GM12878 (cell line): ENCODE data around the gene DDX19B. TPM values are rescaled to one million over a fixed set of nuclear protein-coding genes. Genes with fewer than 3 reads are reported as not detected.
A peak's percentile ranks its signal among the peaks of the same experiment; 100 is the strongest.
"Not testable (repeated sequence)": the region's sequence is repeated elsewhere in the genome, so short reads cannot be mapped to it uniquely, and the experiment has no call there.

Source experiments
- ATAC-seq: fragments of 200-7000 bp; cut with Tn5 transposase; 3 replicates; pipeline ENCODE4 v1.9.1; 2020; ENCODE audit warnings: mild to moderate bottlenecking, moderate library complexity
- BruUV-seq: library from RNA; stranded (reverse); fragments of 400-500 nt; replicated peaks from 2 replicates; lab custom pipeline; 2021; lab: Mats Ljungman, UMichigan
- CTCF ChIA-PET: fragments of 300-600 bp; sonication (Branson Sonifier 250); formaldehyde crosslinking; extraction: SDS; loops from one replicate; lab custom pipeline; 2021; ENCODE audit warnings: inconsistent platforms; lab: Yijun Ruan, JAX
- POLR2A ChIA-PET: fragments of 350-600 bp; formaldehyde crosslinking; extraction: SDS; loops from one replicate; lab custom pipeline; 2021; ENCODE audit warnings: inconsistent platforms; lab: Charles Lee
- RAD21 ChIA-PET: fragments of 300-600 bp; sonication (Branson Sonifier 250); formaldehyde crosslinking; loops from one replicate; lab custom pipeline; 2023; ENCODE audit warnings: antibody characterized with exemption; ENCODE audit not compliant: unreplicated experiment; lab: Charles Lee
- SMC1A ChIA-PET: fragments of 300-600 bp; sonication (Branson Sonifier 250); formaldehyde crosslinking; loops from one replicate; lab custom pipeline; 2023; ENCODE audit not compliant: unreplicated experiment, uncharacterized antibody; lab: Charles Lee
- DNase-seq: peaks from one replicate; pipeline ENCODE4 v3.0.0-alpha.2; 2011; ENCODE audit warnings: low read depth, low spot score
- FAIRE-seq: peaks from 3 replicates; lab custom pipeline; 2011; peaks lifted over from hg19 to GRCh38; lab: Jason Lieb, UNC
- H2AFZ ChIP-seq: 2 replicates; pipeline ENCODE4 v1.6.0; 2011; ENCODE audit warnings: low read depth, low read length, control low read depth; ENCODE audit not compliant: control insufficient read depth
- H3K27ac ChIP-seq: 2 replicates; pipeline ENCODE4 v1.5.1; 2011; ENCODE audit warnings: control low read depth; ENCODE audit not compliant: control insufficient read depth, insufficient read depth
- H3K27me3 ChIP-seq, 2 experiments: replicated peaks in 1 of 2; 2 replicates each; pipeline versions ENCODE4 v1.6.0 to v1.6.1; 2011; ENCODE audit warnings: low read length in 1 of 2; ENCODE audit not compliant: control insufficient read depth in 2 of 2, insufficient read depth in 2 of 2
- H3K36me3 ChIP-seq, 2 experiments: 2 replicates each; pipeline ENCODE4 v1.5.1; 2011; ENCODE audit warnings: low read length in 1 of 2; ENCODE audit not compliant: control insufficient read depth in 2 of 2, insufficient read depth in 2 of 2
- H3K4me1 ChIP-seq: 2 replicates; pipeline ENCODE4 v1.6.1; 2011; ENCODE audit warnings: mild to moderate bottlenecking, low read length, moderate library complexity, mixed read lengths; ENCODE audit not compliant: control insufficient read depth, insufficient read depth
- H3K4me2 ChIP-seq: 2 replicates; pipeline ENCODE4 v1.6.0; 2011; ENCODE audit warnings: control low read depth; ENCODE audit not compliant: control insufficient read depth, insufficient read depth
- H3K4me3 ChIP-seq: fragments of 200-600 bp; sonication (generic); 2 replicates; pipeline ENCODE4 v1.5.1; 2016
- H3K79me2 ChIP-seq: 2 replicates; pipeline ENCODE4 v1.6.0; 2011; ENCODE audit warnings: low read length; ENCODE audit not compliant: control insufficient read depth, insufficient read depth
- H3K9ac ChIP-seq: 2 replicates; pipeline ENCODE4 v1.8.0; 2011; ENCODE audit warnings: low read length, control low read depth, mixed read lengths; ENCODE audit not compliant: control insufficient read depth, insufficient read depth
- H3K9me3 ChIP-seq: replicated peaks from 3 replicates; pipeline ENCODE4 v1.5.1; 2011; ENCODE audit warnings: mild to moderate bottlenecking, low read length; ENCODE audit not compliant: control insufficient read depth, insufficient read depth
- H4K20me1 ChIP-seq: 2 replicates; pipeline ENCODE4 v1.6.0; 2011; ENCODE audit not compliant: control insufficient read depth, insufficient read depth
- BMI1 ChIP-seq: fragments of 450-650 bp; IDR thresholded peaks from 2 replicates; pipeline ENCODE4 v1.6.1; 2016; ENCODE audit warnings: mild to moderate bottlenecking, moderate library complexity, borderline replicate concordance
- RCOR1 ChIP-seq: conservative IDR thresholded peaks from 2 replicates; pipeline ENCODE4 v1.6.1; 2012; ENCODE audit warnings: low read depth, low read length, improper control_type of control experiment
- WGBS: methylation state at CpG from one replicate; pipeline ENCODE4 v1.1.6; 2016; ENCODE audit warnings: low lambda C conversion rate; ENCODE audit not compliant: insufficient replicate concordance, insufficient coverage; ENCODE audit errors: missing lambda C conversion rate; 5-methylcytosine and 5-hydroxymethylcytosine counted together
- in situ Hi-C: fragments of 300-500 bp; cut with MboI; formaldehyde crosslinking; loops from 9 replicates; pipeline ENCODE4 v1.14.3; 2018; ENCODE audit warnings: mixed read lengths
- intact Hi-C: fragments of 100-400 bp; cut with micrococcal nuclease; formaldehyde crosslinking; loops from one replicate; pipeline ENCODE4 v1.14.2; 2022; ENCODE audit not compliant: unreplicated experiment
- polyA plus RNA-seq, 11 experiments: library from polyadenylated mRNA; depleted of rRNA in 4 of 11; unstranded in 6 of 11; stranded (reverse) in 5 of 11; fragments of >200 nt; fragmentation: Nextera tagmentation in 4 of 11; fragmentation: Illumina TruSeq in 1 of 11; extraction: Ambion mirVana in 4 of 11; extraction: Trizol in 1 of 11; gene quantifications; 1 replicate in 1 of 11; 2 replicates in 10 of 11; pipeline versions ENCODE4 v1.2.1 to v1.2.3, GENCODE V29; 2011 to 2016; ENCODE audit warnings: inconsistent platforms in 2 of 11, missing spikeins in 2 of 11, low read depth in 1 of 11
- total RNA-seq, 4 experiments: library from RNA; depleted of rRNA in 3 of 4; stranded (reverse); fragments of >200 nt in 3 of 4; fragmentation: Illumina TruSeq in 1 of 4; extraction: Trizol in 1 of 4; gene quantifications; 2 replicates each; pipeline versions ENCODE4 v1.2.1 to v1.2.3, GENCODE V29; 2013 to 2021

DDX19B gene
- total and polyA plus RNA-seq, 10 of the 15 experiments (the other 5 are each of a cell fraction or from before 2014, with no cell fraction given), result 14.1 to 69.1 (median 42.5) TPM

DNA sequence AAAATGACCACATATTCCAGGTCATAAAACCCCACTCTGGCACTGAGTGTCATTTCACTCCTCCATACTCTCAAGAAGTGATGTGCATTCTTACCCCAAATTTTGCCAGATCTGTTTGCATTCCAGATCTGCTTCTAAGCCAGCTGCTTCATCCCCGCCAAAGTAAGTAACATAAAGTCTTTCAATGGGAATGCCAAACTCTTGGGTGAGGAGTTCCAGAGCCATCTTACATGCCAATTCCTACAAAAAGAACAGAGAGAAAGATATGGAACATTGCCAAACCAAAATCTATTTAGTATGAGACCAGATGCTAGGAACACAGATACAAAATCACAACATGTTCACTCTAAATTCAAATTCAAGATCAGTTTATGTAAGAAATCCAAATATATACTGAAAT, 22.6 kb upstream of the DDX19B start:
- peaks cover 18 to 28% of the 10 kb centered on the region in 2 experiments for H3K36me3 ChIP-seq
- BruUV-seq, result TSS peak; percentile 15
- ChIA-PET CTCF (interaction anchor here (1.0 kb wide), 1 partner anchor 9 kb away, joined by 3 read pairs; no protein-coding TSS in a partner anchor), POLR2A (no interaction called here), RAD21 (no interaction called here), SMC1A (no interaction called here)
- no peak for ATAC-seq
- no peak overlapping the region for H3K4me3 ChIP-seq
- intact Hi-C loops, result no loop called here
- no peak overlapping the region for H2AFZ ChIP-seq
- H3K4me1 ChIP-seq, result no peaks in the 10 kb centered on the region
- no peak for TF ChIP-seq BMI1
- no peak for TF ChIP-seq RCOR1
- in situ Hi-C loops, result no loop called here
- no peaks in the 10 kb centered on the region for H4K20me1 ChIP-seq
- 93% methylated on average over 1 of the region's 1 CpG for WGBS
- no peak for DNase-seq
- no peaks in the 10 kb centered on the region for H3K27me3 ChIP-seq
- no peak overlapping the region for H3K9ac ChIP-seq
- H3K9me3 ChIP-seq, result no peaks in the 10 kb centered on the region
- H3K79me2 ChIP-seq, result no peaks in the 10 kb centered on the region
- H3K4me2 ChIP-seq, result no peak overlapping the region
- H3K27ac ChIP-seq, result no peak overlapping the region
- FAIRE-seq, result no peak

DNA sequence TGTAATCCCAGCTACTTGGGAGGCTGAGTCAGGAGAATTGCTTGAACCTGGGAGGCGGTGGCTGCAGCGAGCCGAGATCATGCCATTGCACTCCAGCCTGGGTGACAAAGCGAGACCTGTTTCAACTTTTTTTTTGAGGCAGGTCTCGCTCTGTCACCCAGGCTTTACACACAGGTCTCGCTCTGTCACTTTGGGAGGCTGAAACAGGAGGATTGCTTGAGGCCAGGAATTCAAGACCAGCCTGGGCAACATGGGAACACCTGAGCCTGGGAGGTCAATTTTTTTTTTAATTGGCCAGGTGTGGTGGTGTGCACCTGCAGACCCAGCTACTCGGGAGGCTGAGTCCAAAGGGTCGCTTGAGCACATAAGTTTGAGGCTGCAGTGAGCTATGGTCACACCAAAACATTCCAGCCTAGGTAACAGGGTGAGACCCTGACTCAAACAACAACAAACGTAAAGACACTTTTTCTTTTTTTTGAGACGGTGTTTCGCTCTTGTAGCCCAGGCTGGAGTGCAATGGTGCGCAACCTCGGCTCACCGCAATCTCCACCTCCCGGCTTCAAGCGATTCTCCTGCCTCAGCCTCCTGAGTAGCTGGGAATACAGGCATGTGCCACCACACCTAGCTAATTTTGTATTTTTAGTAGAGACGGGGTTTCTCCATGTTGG, 11.5 kb upstream of the DDX19B start:
- H3K79me2 ChIP-seq, result peaks cover 38% of the 10 kb centered on the region
- ChIA-PET SMC1A (interaction anchor here (2.4 kb wide), 1 partner anchor 11 kb away, joined by 17 read pairs; the partner anchor contains the start of gene DDX19B), POLR2A (interaction anchor here (0.6 to 4.3 kb wide), 5 partner anchors 11 to 868 kb away, joined by 4 to 28 read pairs (median 5); partner anchors contain the start of gene DDX19B), CTCF (interaction anchor here (2.2 to 2.4 kb wide), 2 partner anchors 11 to 20 kb away, joined by 9 to 10 read pairs; partner anchors contain the start of gene DDX19B), RAD21 (interaction anchor here (0.9 kb wide), 1 partner anchor 59 kb away, joined by 3 read pairs; the partner anchor contains the start of gene DDX19A)
- H2AFZ ChIP-seq, ATAC-seq, H4K20me1 ChIP-seq, FAIRE-seq, H3K9me3 ChIP-seq, BruUV-seq, H3K27ac ChIP-seq, H3K4me1 ChIP-seq, in situ Hi-C loops, DNase-seq, H3K27me3 ChIP-seq: not testable (repeated sequence)
- peaks cover 0 to 18% of the 10 kb centered on the region in 2 experiments; a peak in 2 of 4 replicates for H3K36me3 ChIP-seq
- H3K4me3 ChIP-seq, result peak overlapping the region; percentile 100; the same call in 1 of the 2 replicates
- intact Hi-C loops, result loop anchor here (5.0 kb wide), 1 partner anchor 235 kb away; the partner anchor contains the start of genes COG4 and SF3B3
- H3K4me2 ChIP-seq, result peak overlapping the region; percentile 74; the same call in 1 of the 2 replicates
- H3K9ac ChIP-seq, result peak overlapping the region; percentile 92; the same call in 1 of the 2 replicates
- WGBS, result 37% methylated on average over 17 of the region's 17 CpGs
